ENCODE results near the gene INVS. TPM values are rescaled to one million over a fixed set of nuclear protein-coding genes. Genes with fewer than 3 reads are reported as not detected.

INVS gene
- total and polyA plus RNA-seq, 4 donors: 5.7 to 28.1 (median 10.0) TPM

- no peaks in the 10 kb centered on the region for H3K36me3 ChIP-seq (ENCODE audit: control insufficient read depth in 4 of 4, insufficient read depth in 3 of 4, low read depth in 1 of 4, low read length in 3 of 4)
- 78% methylated on average over 4 of the region's 4 CpGs for WGBS
- H3K4me1 ChIP-seq (ENCODE audit: control insufficient read depth in 4 of 4, insufficient read depth in 4 of 4, low read length in 3 of 4): peaks cover 0 to 6% (median 3%) of the 10 kb centered on the region in 4 donors
- no peak for TF ChIP-seq EGR1 (IDR thresholded peaks at IDR 0.05; ENCODE audit: low read depth in 2 of 2)
- no peak for TF ChIP-seq FOXA1 (IDR thresholded peaks at IDR 0.05)
- no peak for TF ChIP-seq RAD21 (IDR thresholded peaks at IDR 0.05)
- TF ChIP-seq ATF3 (IDR thresholded peaks at IDR 0.05): no peak
- TF ChIP-seq MAX (IDR thresholded peaks at IDR 0.05): no peak
- no peak for TF ChIP-seq CTCF (IDR thresholded peaks at IDR 0.05; ENCODE audit: low read depth, low read length, missing input control)
- TF ChIP-seq SP1 (IDR thresholded peaks at IDR 0.05): no peak
- TF ChIP-seq NR2F2 (IDR thresholded peaks at IDR 0.05): no peak
- no peak for TF ChIP-seq ZBTB33 (IDR thresholded peaks at IDR 0.05)
- no peak for TF ChIP-seq HNF4A (conservative IDR thresholded peaks at IDR 0.05)
- TF ChIP-seq FOXA2 (IDR thresholded peaks at IDR 0.05): no peak
- TF ChIP-seq HNF4G (IDR thresholded peaks at IDR 0.05): no peak
- no peak for TF ChIP-seq GABPA (IDR thresholded peaks at IDR 0.05 in 1 of 2, conservative IDR thresholded peaks at IDR 0.05 in 1 of 2)
- no peak for TF ChIP-seq JUND (IDR thresholded peaks at IDR 0.05)
- TF ChIP-seq REST (IDR thresholded peaks at IDR 0.05): no peak
- H3K27ac ChIP-seq (ENCODE audit: low read depth in 1 of 2, low read length in 2 of 2): no peak overlapping the region
- no peak overlapping the region for H3K9ac ChIP-seq (ENCODE audit: low read depth in 1 of 2, low read length in 2 of 2)
- H3K27me3 ChIP-seq (ENCODE audit: control insufficient read depth in 4 of 4, insufficient read depth in 4 of 4, low read length in 3 of 4): no peaks in the 10 kb centered on the region
- no peak for DNase-seq (ENCODE audit: low spot score)
- H3K4me3 ChIP-seq (ENCODE audit: low read depth in 1 of 3, low read length in 3 of 3): no peak overlapping the region
- H3K9me3 ChIP-seq (ENCODE audit: control insufficient read depth in 4 of 4, low read length in 3 of 4): no peaks in the 10 kb centered on the region
Measured at GRCh38 chr9:100088202-100088601, 10.8 kb upstream of the INVS start.

- Histone ChIP-seq H3K27me3 (ENCODE audit: control insufficient read depth in 4 of 4, insufficient read depth in 4 of 4, low read length in 3 of 4) (no peaks in the 10 kb centered on the region), H3K9ac (ENCODE audit: low read depth in 1 of 2, low read length in 2 of 2) (no peak overlapping the region), H3K9me3 (ENCODE audit: control insufficient read depth in 4 of 4, low read length in 3 of 4) (no peaks in the 10 kb centered on the region), H3K4me1 (ENCODE audit: control insufficient read depth in 4 of 4, insufficient read depth in 4 of 4, low read length in 3 of 4) (peaks cover 1 to 16% (median 10%) of the 10 kb centered on the region in 4 donors), H3K4me3 (ENCODE audit: low read depth in 1 of 3, low read length in 3 of 3) (no peak overlapping the region), H3K36me3 (ENCODE audit: control insufficient read depth in 4 of 4, insufficient read depth in 3 of 4, low read depth in 1 of 4, low read length in 3 of 4) (no peaks in the 10 kb centered on the region), H3K27ac (ENCODE audit: low read depth in 1 of 2, low read length in 2 of 2) (no peak overlapping the region)
- DNase-seq (ENCODE audit: low spot score): no peak
- 98% methylated on average over 1 of the region's 1 CpG for WGBS
- TF ChIP-seq HNF4A (conservative IDR thresholded peaks at IDR 0.05) (no peak), EGR1 (IDR thresholded peaks at IDR 0.05; ENCODE audit: low read depth in 2 of 2) (no peak), FOXA1 (IDR thresholded peaks at IDR 0.05) (no peak), GABPA (IDR thresholded peaks at IDR 0.05 in 1 of 2, conservative IDR thresholded peaks at IDR 0.05 in 1 of 2) (no peak), MAX (IDR thresholded peaks at IDR 0.05) (no peak), ZBTB33 (IDR thresholded peaks at IDR 0.05) (no peak), JUND (IDR thresholded peaks at IDR 0.05) (no peak), FOXA2 (IDR thresholded peaks at IDR 0.05) (no peak), REST (IDR thresholded peaks at IDR 0.05) (no peak), HNF4G (IDR thresholded peaks at IDR 0.05) (no peak)
Measured at GRCh38 chr9:100090880-100091279, 8.2 kb upstream of the INVS start.

All from liver (tissue), 9 donors.